Measurements from ENCODE around the gene KHDC4.

GRCh38 chr1:155904261-155904660 is 30.0 kb downstream of the KHDC4 start:
- TF ChIP-seq CTCF (IDR thresholded peaks at IDR 0.05; ENCODE audit: low read depth, low read length, missing input control) (no peak), TAF1 (conservative IDR thresholded peaks at IDR 0.05) (no peak), YY1 (IDR thresholded peaks at IDR 0.05) (no peak), FOXA1 (IDR thresholded peaks at IDR 0.05) (no peak)
